Testis (tissue), 3 donors: Measurements from ENCODE around the gene NUCKS1. TPM values are rescaled to one million over a fixed set of nuclear protein-coding genes. Genes with fewer than 3 reads are reported as not detected.

Experiments
- DNase-seq: peaks from one replicate; pipeline ENCODE4 v3.0.0-alpha.2; 2019
- H3K27ac ChIP-seq, 2 donors: fragments of 200-600 bp; sonication (generic); one replicate each; pipeline ENCODE4 v1.5.1; 2019
- H3K27me3 ChIP-seq: fragments of 200-600 bp; sonication (generic); one replicate; pipeline ENCODE4 v1.5.1; 2019
- H3K36me3 ChIP-seq: fragments of 200-600 bp; sonication (generic); one replicate; pipeline ENCODE4 v1.5.1; 2017; ENCODE audit warnings: low read depth; ENCODE audit errors: missing control alignments
- H3K4me1 ChIP-seq: fragments of 200-600 bp; sonication (generic); one replicate; pipeline ENCODE4 v1.5.1; 2019
- H3K4me3 ChIP-seq, 2 donors: fragments of 200-600 bp; sonication (generic); one replicate each; pipeline ENCODE4 v1.5.1; 2017 to 2019
- H3K9me3 ChIP-seq: fragments of 200-600 bp; sonication (generic); one replicate; pipeline ENCODE4 v1.5.1; 2017
- CTCF ChIP-seq, 3 experiments: fragments of 450-650 bp in 2 of 3; fragments of 200-600 bp in 1 of 3; sonication (generic) in 1 of 3; IDR thresholded peaks; one replicate each; pipeline ENCODE4 v1.5.1; 2016 to 2019; ENCODE audit warnings: antibody characterized with exemption in 3 of 3, mild to moderate bottlenecking in 2 of 3, moderate library complexity in 1 of 3
- POLR2A ChIP-seq: fragments of 450-650 bp; IDR thresholded peaks from one replicate; pipeline ENCODE4 v1.6.1; 2017; ENCODE audit warnings: antibody characterized with exemption, mild to moderate bottlenecking, moderate library complexity
- WGBS, 2 donors: methylation state at CpG; one replicate each; pipeline ENCODE4 v1.1.5; 2018; 5-methylcytosine and 5-hydroxymethylcytosine counted together
- intact Hi-C: fragments of 100-400 bp; cut with DNase I; formaldehyde crosslinking; loops from one replicate; pipeline ENCODE4 v1.15.1; 2023; ENCODE audit warnings: low total_unique reads
- polyA plus RNA-seq: library from polyadenylated mRNA; stranded (reverse); fragments of 350-450 nt; fragmentation: Illumina TruSeq; extraction: RNeasy Lipid Tissue Mini Kit (QIAGEN cat#74804); gene quantifications from one replicate; pipeline ENCODE4 v1.2.3, GENCODE V29; 2014; ENCODE audit warnings: low read depth, low replicate concordance; ENCODE audit not compliant: insufficient read depth
- total RNA-seq, 2 donors: library from RNA; depleted of rRNA; stranded (reverse); fragments of >200 nt; gene quantifications; one replicate each; pipeline ENCODE4 v1.2.3, GENCODE V29; 2016

Gene NUCKS1
- total and polyA plus RNA-seq, 3 donors from 2014 or later, result 57.7 to 98.6 (median 66.3) TPM

- Histone ChIP-seq H3K4me3 (no peak overlapping the region), H3K27me3 (no peaks in the 10 kb centered on the region), H3K4me1 (peaks cover 3% of the 10 kb centered on the region), H3K36me3 (no peaks in the 10 kb centered on the region), H3K9me3 (no peaks in the 10 kb centered on the region), H3K27ac (no peak overlapping the region)
- intact Hi-C loops, result no loop called here
- TF ChIP-seq POLR2A (no peak), CTCF (IDR thresholded peaks at IDR 0.05) (no peak)
- 56 to 82% methylated on average over 2 of the region's 2 CpGs for WGBS, 2 donors
- no peak for DNase-seq
These were observed 48.6 kb downstream of the NUCKS1 start for GRCh38 chr1:205701420-205701819.

GRCh38 chr1:205700865-205701401, 49.0 kb downstream of the NUCKS1 start:
- H3K27ac ChIP-seq, result no peak overlapping the region
- no peaks in the 10 kb centered on the region for H3K9me3 ChIP-seq
- 35 to 44% methylated on average over 2 of the region's 2 CpGs for WGBS, 2 donors
- TF ChIP-seq CTCF (IDR thresholded peaks at IDR 0.05) (no peak), POLR2A (no peak)
- peak; percentile 30 for DNase-seq
- H3K4me3 ChIP-seq, result no peak overlapping the region
- H3K4me1 ChIP-seq, result peaks cover 3% of the 10 kb centered on the region
- H3K27me3 ChIP-seq, result no peaks in the 10 kb centered on the region
- no peaks in the 10 kb centered on the region for H3K36me3 ChIP-seq
- intact Hi-C loops, result no loop called here

- H3K36me3 ChIP-seq, result no peaks in the 10 kb centered on the region
- TF ChIP-seq CTCF (IDR thresholded peaks at IDR 0.05) (no peak), POLR2A (no peak)
- H3K4me3 ChIP-seq, result no peak overlapping the region
- H3K9me3 ChIP-seq, result no peaks in the 10 kb centered on the region
- intact Hi-C loops, result no loop called here
- no peaks in the 10 kb centered on the region for H3K27me3 ChIP-seq
- DNase-seq, result no peak
- no peak overlapping the region for H3K27ac ChIP-seq
- WGBS, 2 donors, result 93 to 97% methylated on average over 4 of the region's 4 CpGs
- H3K4me1 ChIP-seq, result peaks cover 3% of the 10 kb centered on the region
These were observed 50.6 kb downstream of the NUCKS1 start for GRCh38 chr1:205699416-205699815.

GRCh38 chr1:205698921-205699320, 51.1 kb downstream of the NUCKS1 start:
- no peak for DNase-seq
- Histone ChIP-seq H3K36me3 (no peaks in the 10 kb centered on the region), H3K27ac (no peak overlapping the region), H3K9me3 (no peaks in the 10 kb centered on the region), H3K4me1 (no peaks in the 10 kb centered on the region), H3K27me3 (no peaks in the 10 kb centered on the region), H3K4me3 (no peak overlapping the region)
- WGBS, 2 donors, result 92 to 97% methylated on average over 4 of the region's 4 CpGs
- intact Hi-C loops, result no loop called here
- TF ChIP-seq CTCF (IDR thresholded peaks at IDR 0.05), result no peak
- no peak for TF ChIP-seq POLR2A

GRCh38 chr1:205693421-205693991, 56.5 kb downstream of the NUCKS1 start:
- H3K4me1 ChIP-seq, result no peaks in the 10 kb centered on the region
- H3K27ac ChIP-seq, result no peak overlapping the region
- 52 to 57% methylated on average over 10 to 12 of the region's 12 CpGs for WGBS, 2 donors
- no peak for DNase-seq
- intact Hi-C loops, result no loop called here
- no peak for TF ChIP-seq CTCF (IDR thresholded peaks at IDR 0.05)
- TF ChIP-seq POLR2A, result no peak
- H3K9me3 ChIP-seq, result no peaks in the 10 kb centered on the region
- H3K27me3 ChIP-seq, result no peaks in the 10 kb centered on the region
- no peaks in the 10 kb centered on the region for H3K36me3 ChIP-seq
- no peak overlapping the region for H3K4me3 ChIP-seq
